HepG2 (cell line): Measurements from ENCODE around the gene CLEC3B. TPM values are rescaled to one million over a fixed set of nuclear protein-coding genes. Genes with fewer than 3 reads are reported as not detected.

Experiments used
- ATAC-seq: fragments of 200-7000 bp; cut with Tn5 transposase; 3 replicates; pipeline ENCODE4 v1.9.1; 2020; ENCODE audit warnings: mild to moderate bottlenecking, moderate library complexity
- BruUV-seq: library from RNA; stranded (reverse); fragments of 400-500 nt; replicated peaks from 2 replicates; lab custom pipeline; 2021; lab: Mats Ljungman, UMichigan
- CTCF ChIA-PET: fragments of 300-600 bp; formaldehyde crosslinking; extraction: SDS; loops from one replicate; lab custom pipeline; 2021; ENCODE audit warnings: low total read pairs, inconsistent platforms, low intra/inter-chr PET ratio; lab: Yijun Ruan, JAX
- POLR2A ChIA-PET: fragments of 350-600 bp; sonication (Branson Sonifier 250); formaldehyde crosslinking; loops from one replicate; lab custom pipeline; 2020; ENCODE audit warnings: antibody characterized with exemption, inconsistent platforms; lab: Yijun Ruan, JAX
- DNase-seq: peaks from one replicate; pipeline ENCODE4 v3.0.0-alpha.2; 2015; ENCODE audit warnings: low spot score
- FAIRE-seq: peaks from 3 replicates; lab custom pipeline; 2011; peaks lifted over from hg19 to GRCh38; lab: Jason Lieb, UNC
- H2AFZ ChIP-seq: one replicate; pipeline ENCODE4 v1.6.1; 2011; ENCODE audit warnings: low read length, inconsistent platforms
- H3K27ac ChIP-seq: fragments of 300-600 bp; 3 replicates; pipeline ENCODE4 v1.8.0; 2011; ENCODE audit warnings: mixed run types, mild to moderate bottlenecking, mixed read lengths, low read length, inconsistent platforms; ENCODE audit not compliant: insufficient read depth; ENCODE audit errors: extremely low read length
- H3K27me3 ChIP-seq, 2 experiments: fragments of 200-600 bp in 1 of 2; 2 replicates in 1 of 2; 3 replicates in 1 of 2; pipeline versions ENCODE4 v1.6.0 to v1.8.0; 2011; ENCODE audit warnings: low read length in 2 of 2, mild to moderate bottlenecking in 2 of 2, moderate library complexity in 2 of 2, inconsistent platforms in 1 of 2; ENCODE audit not compliant: insufficient read depth in 2 of 2, control insufficient read depth in 1 of 2
- H3K36me3 ChIP-seq, 2 experiments: fragments of 200-600 bp in 1 of 2; replicated peaks in 1 of 2; 2 replicates in 1 of 2; 3 replicates in 1 of 2; pipeline versions ENCODE4 v1.5.1 to v1.8.0; 2011; ENCODE audit warnings: low read length in 2 of 2, inconsistent platforms in 1 of 2; ENCODE audit not compliant: insufficient read depth in 2 of 2, control insufficient read depth in 1 of 2
- H3K4me1 ChIP-seq: 2 replicates; pipeline ENCODE4 v1.5.1; 2012; ENCODE audit warnings: low read length, inconsistent platforms; ENCODE audit not compliant: insufficient read depth
- H3K4me2 ChIP-seq: 2 replicates; pipeline ENCODE4 v1.6.0; 2011; ENCODE audit warnings: low read depth, low read length, inconsistent platforms
- H3K4me3 ChIP-seq, 3 experiments: fragments of 200-600 bp in 1 of 3; sonication (generic), shearing (Covaris generic) in 1 of 3; replicated peaks in 1 of 3; 2 replicates each; pipeline ENCODE4 v1.5.1; 2011 to 2016; ENCODE audit warnings: low read length in 3 of 3, inconsistent platforms in 2 of 3, low read depth in 2 of 3, mild to moderate bottlenecking in 2 of 3, control low read depth in 1 of 3, mixed read lengths in 1 of 3; ENCODE audit not compliant: insufficient read depth in 1 of 3
- H3K79me2 ChIP-seq: one replicate; pipeline ENCODE4 v1.6.1; 2011; ENCODE audit warnings: low read length, inconsistent platforms; ENCODE audit not compliant: insufficient read depth
- H3K9ac ChIP-seq: 2 replicates; pipeline ENCODE4 v1.6.0; 2011; ENCODE audit warnings: mild to moderate bottlenecking, low read depth, low read length, inconsistent platforms; ENCODE audit not compliant: insufficient read depth
- H3K9me3 ChIP-seq: 2 replicates; pipeline ENCODE4 v1.5.1; 2012; ENCODE audit warnings: mild to moderate bottlenecking, low read length
- H4K20me1 ChIP-seq: 2 replicates; pipeline ENCODE4 v1.6.0; 2011; ENCODE audit warnings: inconsistent platforms, mild to moderate bottlenecking, low read length, moderate library complexity; ENCODE audit not compliant: insufficient read depth
- CBX2 ChIP-seq, 2 experiments: fragments of 200-600 bp in 1 of 2; sonication (generic); formaldehyde crosslinking in 1 of 2; IDR thresholded peaks; 2 replicates each; pipeline versions ENCODE4 v1.7.0 to v1.8.1; 2018 to 2022; ENCODE audit warnings: low read depth in 2 of 2, low read length in 1 of 2, mild to moderate bottlenecking in 1 of 2, missing genetic modification reagents in 1 of 2
- HMGA1 ChIP-seq: sonication (generic); formaldehyde crosslinking; conservative IDR thresholded peaks from 2 replicates; pipeline ENCODE4 v1.4.0; 2020; ENCODE audit warnings: missing genetic modification reagents
- NFKB2 ChIP-seq: sonication (generic); formaldehyde crosslinking; IDR thresholded peaks from 2 replicates; pipeline ENCODE4 v1.4.0; 2020; ENCODE audit warnings: missing genetic modification reagents, borderline replicate concordance
- THYN1 ChIP-seq: sonication (generic); formaldehyde crosslinking; IDR thresholded peaks from 2 replicates; pipeline ENCODE4 v1.8.1; 2023; ENCODE audit warnings: low read depth, mild to moderate bottlenecking, moderate library complexity, missing genetic modification reagents, borderline replicate concordance
- ZNF253 ChIP-seq: sonication (generic); formaldehyde crosslinking; IDR thresholded peaks from 2 replicates; pipeline ENCODE4 v1.8.0; 2022; ENCODE audit warnings: mild to moderate bottlenecking, missing genetic modification reagents, borderline replicate concordance
- ZNF337 ChIP-seq: sonication (generic); formaldehyde crosslinking; IDR thresholded peaks from 2 replicates; pipeline ENCODE4 v1.5.1; 2020; ENCODE audit warnings: missing genetic modification reagents, low read depth, mild to moderate bottlenecking, borderline replicate concordance
- ZNF432 ChIP-seq: sonication (generic); formaldehyde crosslinking; IDR thresholded peaks from 2 replicates; pipeline ENCODE4 v1.5.0; 2020; ENCODE audit warnings: missing genetic modification reagents, mild to moderate bottlenecking, borderline replicate concordance
- ZNF543 ChIP-seq: sonication (generic); formaldehyde crosslinking; IDR thresholded peaks from 2 replicates; pipeline ENCODE4 v1.4.0; 2020; ENCODE audit warnings: mild to moderate bottlenecking, missing genetic modification reagents
- WGBS: methylation state at CpG from one replicate; pipeline ENCODE4 v1.1.6; 2017; ENCODE audit warnings: low lambda C conversion rate; 5-methylcytosine and 5-hydroxymethylcytosine counted together
- in situ Hi-C: cut with HindIII; loops from 2 replicates; pipeline ENCODE4 v1.10.0; 2017; ENCODE audit warnings: low pct_unique_long_range_greater_than_20kb; ENCODE audit not compliant: extremely low pct_ligation_motif_present
- intact Hi-C: fragments of 100-400 bp; cut with micrococcal nuclease; formaldehyde crosslinking; loops from one replicate; pipeline ENCODE4 v1.10.0; 2022; ENCODE audit not compliant: unreplicated experiment
- polyA plus RNA-seq, 8 experiments: library from polyadenylated mRNA; depleted of rRNA in 3 of 8; stranded (reverse) in 7 of 8; unstranded in 1 of 8; fragments of >200 nt; fragmentation: Illumina TruSeq in 4 of 8; extraction: Trizol in 4 of 8; gene quantifications; 2 replicates each; pipeline versions ENCODE4 v1.2.1 to v1.2.3, GENCODE V29; 2011 to 2016; ENCODE audit warnings: low read depth in 4 of 8, missing spikeins in 1 of 8, mixed read lengths in 1 of 8; ENCODE audit not compliant: insufficient read depth in 1 of 8
- total RNA-seq, 5 experiments: library from RNA; depleted of rRNA; stranded (reverse); fragments of >200 nt; fragmentation: Illumina TruSeq; extraction: Trizol; gene quantifications; 2 replicates each; pipeline ENCODE4 v1.2.3, GENCODE V29; 2016; ENCODE audit warnings: low read depth in 1 of 5
- TF ChIP-seq, protein P1 (sequence below), 2 experiments: sonication (generic) in 1 of 2; formaldehyde crosslinking in 1 of 2; IDR thresholded peaks; 2 replicates each; pipeline versions ENCODE4 v1.5.1 to v1.6.1; 2011 to 2020; ENCODE audit warnings: borderline replicate concordance in 1 of 2, low read depth in 1 of 2, low read length in 1 of 2, mild to moderate bottlenecking in 1 of 2, missing genetic modification reagents in 1 of 2, moderate library complexity in 1 of 2
- TF ChIP-seq, protein P2 (sequence below): sonication (generic); formaldehyde crosslinking; IDR thresholded peaks from 2 replicates; pipeline ENCODE4 v1.4.0; 2020; ENCODE audit warnings: mild to moderate bottlenecking, missing genetic modification reagents
- TF ChIP-seq, protein P3 (sequence below): sonication (generic); formaldehyde crosslinking; IDR thresholded peaks from 2 replicates; pipeline ENCODE4 v1.4.0; 2020; ENCODE audit warnings: missing genetic modification reagents, mild to moderate bottlenecking, borderline replicate concordance

The CLEC3B gene
- total and polyA plus RNA-seq, 2 of the 13 experiments (the other 11 are each of a cell fraction or from before 2014, with no cell fraction given), result 0.07 TPM; not detected in 1

DNA sequence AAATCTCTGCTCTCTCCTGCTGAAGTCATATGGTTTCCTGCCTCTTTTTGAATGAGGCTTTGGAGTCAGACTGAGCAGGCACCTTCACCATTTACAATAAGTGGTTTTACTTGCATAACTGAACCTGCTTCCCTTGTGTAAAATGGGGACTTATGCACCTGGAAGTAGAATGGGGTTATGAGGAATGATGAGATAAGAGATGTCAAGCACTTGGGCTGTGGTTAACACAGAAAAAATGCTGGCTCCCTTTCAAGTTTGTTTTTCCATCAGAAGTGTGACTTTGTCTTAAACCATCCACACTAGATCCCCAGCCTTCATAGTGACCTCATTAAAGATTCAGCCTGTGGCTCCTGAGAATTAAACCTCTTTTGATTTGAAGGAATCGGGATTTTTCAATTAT, 44.9 kb upstream of the CLEC3B start:
- peaks cover 5% of the 10 kb centered on the region; the same call in 1 of the 2 replicates for H4K20me1 ChIP-seq
- in situ Hi-C loops, result no loop called here
- no peak overlapping the region for H2AFZ ChIP-seq
- 95% methylated on average over 1 of the region's 1 CpG for WGBS
- ATAC-seq (no peak), DNase-seq (no peak), FAIRE-seq (no peak)
- H3K36me3 ChIP-seq, result peaks cover 2 to 5% of the 10 kb centered on the region in 2 experiments; a peak in 3 of 5 replicates
- no peak overlapping the region for H3K27ac ChIP-seq
- H3K9ac ChIP-seq, result no peak overlapping the region
- H3K4me3 ChIP-seq, result no peak overlapping the region
- peaks cover 61% of the 10 kb centered on the region for H3K4me1 ChIP-seq
- no peaks in the 10 kb centered on the region; a peak in 1 of 5 replicates for H3K27me3 ChIP-seq
- ChIA-PET POLR2A (no interaction called here), CTCF (no interaction called here)
- peaks cover 86% of the 10 kb centered on the region for H3K79me2 ChIP-seq
- intact Hi-C loops, result no loop called here
- H3K9me3 ChIP-seq, result no peaks in the 10 kb centered on the region
- no TSS peak for BruUV-seq
- TF ChIP-seq ZNF337 (CRISPR knock-in tag) (no peak), ZNF432 (CRISPR knock-in tag) (no peak), THYN1 (CRISPR knock-in tag) (no peak), ZNF543 (CRISPR knock-in tag) (no peak), NFKB2 (CRISPR knock-in tag) (no peak), CBX2 (IDR thresholded peaks at IDR 0.05; ENCODE audit: low read depth, low read length) (no peak), CBX2 (CRISPR knock-in tag; IDR thresholded peaks at IDR 0.05; ENCODE audit: low read depth) (no peak), HMGA1 (CRISPR knock-in tag) (no peak), ZNF253 (CRISPR knock-in tag) (no peak)
- TF ChIP-seq, protein P1, sequence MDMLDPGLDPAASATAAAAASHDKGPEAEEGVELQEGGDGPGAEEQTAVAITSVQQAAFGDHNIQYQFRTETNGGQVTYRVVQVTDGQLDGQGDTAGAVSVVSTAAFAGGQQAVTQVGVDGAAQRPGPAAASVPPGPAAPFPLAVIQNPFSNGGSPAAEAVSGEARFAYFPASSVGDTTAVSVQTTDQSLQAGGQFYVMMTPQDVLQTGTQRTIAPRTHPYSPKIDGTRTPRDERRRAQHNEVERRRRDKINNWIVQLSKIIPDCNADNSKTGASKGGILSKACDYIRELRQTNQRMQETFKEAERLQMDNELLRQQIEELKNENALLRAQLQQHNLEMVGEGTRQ (IDR thresholded peaks at IDR 0.05; ENCODE audit: low read depth, low read length), result no peak
- TF ChIP-seq, protein P1 (CRISPR knock-in tag; IDR thresholded peaks at IDR 0.05; ENCODE audit: borderline replicate concordance), result no peak
- TF ChIP-seq, protein P2, sequence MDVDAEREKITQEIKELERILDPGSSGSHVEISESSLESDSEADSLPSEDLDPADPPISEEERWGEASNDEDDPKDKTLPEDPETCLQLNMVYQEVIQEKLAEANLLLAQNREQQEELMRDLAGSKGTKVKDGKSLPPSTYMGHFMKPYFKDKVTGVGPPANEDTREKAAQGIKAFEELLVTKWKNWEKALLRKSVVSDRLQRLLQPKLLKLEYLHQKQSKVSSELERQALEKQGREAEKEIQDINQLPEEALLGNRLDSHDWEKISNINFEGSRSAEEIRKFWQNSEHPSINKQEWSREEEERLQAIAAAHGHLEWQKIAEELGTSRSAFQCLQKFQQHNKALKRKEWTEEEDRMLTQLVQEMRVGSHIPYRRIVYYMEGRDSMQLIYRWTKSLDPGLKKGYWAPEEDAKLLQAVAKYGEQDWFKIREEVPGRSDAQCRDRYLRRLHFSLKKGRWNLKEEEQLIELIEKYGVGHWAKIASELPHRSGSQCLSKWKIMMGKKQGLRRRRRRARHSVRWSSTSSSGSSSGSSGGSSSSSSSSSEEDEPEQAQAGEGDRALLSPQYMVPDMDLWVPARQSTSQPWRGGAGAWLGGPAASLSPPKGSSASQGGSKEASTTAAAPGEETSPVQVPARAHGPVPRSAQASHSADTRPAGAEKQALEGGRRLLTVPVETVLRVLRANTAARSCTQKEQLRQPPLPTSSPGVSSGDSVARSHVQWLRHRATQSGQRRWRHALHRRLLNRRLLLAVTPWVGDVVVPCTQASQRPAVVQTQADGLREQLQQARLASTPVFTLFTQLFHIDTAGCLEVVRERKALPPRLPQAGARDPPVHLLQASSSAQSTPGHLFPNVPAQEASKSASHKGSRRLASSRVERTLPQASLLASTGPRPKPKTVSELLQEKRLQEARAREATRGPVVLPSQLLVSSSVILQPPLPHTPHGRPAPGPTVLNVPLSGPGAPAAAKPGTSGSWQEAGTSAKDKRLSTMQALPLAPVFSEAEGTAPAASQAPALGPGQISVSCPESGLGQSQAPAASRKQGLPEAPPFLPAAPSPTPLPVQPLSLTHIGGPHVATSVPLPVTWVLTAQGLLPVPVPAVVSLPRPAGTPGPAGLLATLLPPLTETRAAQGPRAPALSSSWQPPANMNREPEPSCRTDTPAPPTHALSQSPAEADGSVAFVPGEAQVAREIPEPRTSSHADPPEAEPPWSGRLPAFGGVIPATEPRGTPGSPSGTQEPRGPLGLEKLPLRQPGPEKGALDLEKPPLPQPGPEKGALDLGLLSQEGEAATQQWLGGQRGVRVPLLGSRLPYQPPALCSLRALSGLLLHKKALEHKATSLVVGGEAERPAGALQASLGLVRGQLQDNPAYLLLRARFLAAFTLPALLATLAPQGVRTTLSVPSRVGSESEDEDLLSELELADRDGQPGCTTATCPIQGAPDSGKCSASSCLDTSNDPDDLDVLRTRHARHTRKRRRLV (CRISPR knock-in tag), result no peak
- TF ChIP-seq, protein P3, sequence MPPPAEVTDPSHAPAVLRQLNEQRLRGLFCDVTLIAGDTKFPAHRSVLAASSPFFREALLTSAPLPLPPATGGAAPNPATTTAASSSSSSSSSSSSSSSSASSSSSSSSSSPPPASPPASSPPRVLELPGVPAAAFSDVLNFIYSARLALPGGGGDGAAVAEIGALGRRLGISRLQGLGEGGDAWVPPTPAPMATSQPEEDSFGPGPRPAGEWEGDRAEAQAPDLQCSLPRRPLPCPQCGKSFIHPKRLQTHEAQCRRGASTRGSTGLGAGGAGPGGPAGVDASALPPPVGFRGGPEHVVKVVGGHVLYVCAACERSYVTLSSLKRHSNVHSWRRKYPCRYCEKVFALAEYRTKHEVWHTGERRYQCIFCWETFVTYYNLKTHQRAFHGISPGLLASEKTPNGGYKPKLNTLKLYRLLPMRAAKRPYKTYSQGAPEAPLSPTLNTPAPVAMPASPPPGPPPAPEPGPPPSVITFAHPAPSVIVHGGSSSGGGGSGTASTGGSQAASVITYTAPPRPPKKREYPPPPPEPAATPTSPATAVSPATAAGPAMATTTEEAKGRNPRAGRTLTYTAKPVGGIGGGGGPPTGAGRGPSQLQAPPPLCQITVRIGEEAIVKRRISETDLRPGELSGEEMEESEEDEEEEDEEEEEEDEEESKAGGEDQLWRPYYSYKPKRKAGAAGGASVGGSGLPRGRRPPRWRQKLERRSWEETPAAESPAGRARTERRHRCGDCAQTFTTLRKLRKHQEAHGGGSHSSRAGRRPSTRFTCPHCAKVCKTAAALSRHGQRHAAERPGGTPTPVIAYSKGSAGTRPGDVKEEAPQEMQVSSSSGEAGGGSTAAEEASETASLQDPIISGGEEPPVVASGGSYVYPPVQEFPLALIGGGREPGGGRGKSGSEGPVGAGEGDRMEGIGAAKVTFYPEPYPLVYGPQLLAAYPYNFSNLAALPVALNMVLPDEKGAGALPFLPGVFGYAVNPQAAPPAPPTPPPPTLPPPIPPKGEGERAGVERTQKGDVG (CRISPR knock-in tag), result no peak
- H3K4me2 ChIP-seq, result no peak overlapping the region
